K562 (cell line): ENCODE results near the gene SNX19. TPM values are rescaled to one million over a fixed set of nuclear protein-coding genes. Genes with fewer than 3 reads are reported as not detected.

ENCODE experiments used
- ATAC-seq: fragments of 200-7000 bp; cut with Tn5 transposase; 3 replicates; pipeline ENCODE4 v1.9.1; 2020; ENCODE audit warnings: moderate library complexity
- BruUV-seq: library from RNA; stranded (reverse); fragments of 400-500 nt; replicated peaks from 2 replicates; lab custom pipeline; 2021; lab: Mats Ljungman, UMichigan
- CTCF ChIA-PET: fragments of 300-600 bp; formaldehyde crosslinking; extraction: SDS; loops from one replicate; lab custom pipeline; 2021; ENCODE audit warnings: low intra/inter-chr PET ratio; lab: Yijun Ruan, JAX
- POLR2A ChIA-PET: fragments of 300-600, 350-650 bp; sonication (Branson Sonifier 250); formaldehyde crosslinking; extraction: SDS; loops from one replicate; lab custom pipeline; 2021; ENCODE audit warnings: antibody characterized with exemption, inconsistent platforms; lab: Yijun Ruan, JAX
- DNase-seq, 4 experiments: peaks; one replicate each; pipeline versions ENCODE4 v3.0.0 to v3.0.0-alpha.2; 2011 to 2018; ENCODE audit warnings: low spot score in 3 of 4, mixed read lengths in 3 of 4; ENCODE audit errors: extremely low read depth in 1 of 4
- FAIRE-seq: peaks from 2 replicates; lab custom pipeline; 2011; peaks lifted over from hg19 to GRCh38; lab: Jason Lieb, UNC
- H2AFZ ChIP-seq: 2 replicates; pipeline ENCODE4 v1.6.0; 2011; ENCODE audit warnings: low read depth, low read length, control low read depth, inconsistent platforms
- H3K27ac ChIP-seq: fragments of 200-600 bp; 3 replicates; pipeline ENCODE4 v1.8.0; 2011; ENCODE audit warnings: low read depth, mild to moderate bottlenecking, control low read depth, inconsistent platforms, low read length, moderate library complexity, mixed read lengths; ENCODE audit errors: extremely low read depth
- H3K27me3 ChIP-seq, 2 experiments: fragments of 300-600 bp in 1 of 2; 2 replicates in 1 of 2; 3 replicates in 1 of 2; pipeline versions ENCODE4 v1.6.0 to v1.8.0; 2011; ENCODE audit warnings: inconsistent platforms in 2 of 2, low read length in 2 of 2, mild to moderate bottlenecking in 1 of 2, mixed read lengths in 1 of 2, moderate library complexity in 1 of 2; ENCODE audit not compliant: control insufficient read depth in 2 of 2, insufficient read depth in 2 of 2
- H3K36me3 ChIP-seq: fragments of 300-600 bp; 3 replicates; pipeline ENCODE4 v1.8.0; 2011; ENCODE audit warnings: mild to moderate bottlenecking, low read length, inconsistent platforms; ENCODE audit not compliant: control insufficient read depth, insufficient read depth
- H3K4me1 ChIP-seq, 2 experiments: fragments of 200-600 bp in 1 of 2; replicated peaks in 1 of 2; 2 replicates in 1 of 2; 3 replicates in 1 of 2; pipeline versions ENCODE4 v1.5.1 to v1.8.0; 2011; ENCODE audit warnings: inconsistent platforms in 2 of 2, low read length in 2 of 2, mild to moderate bottlenecking in 1 of 2, mixed read lengths in 1 of 2, moderate library complexity in 1 of 2; ENCODE audit not compliant: control insufficient read depth in 2 of 2, insufficient read depth in 2 of 2
- H3K4me2 ChIP-seq: 2 replicates; pipeline ENCODE4 v1.6.1; 2011; ENCODE audit warnings: low read length, control low read depth, inconsistent platforms, mixed read lengths; ENCODE audit not compliant: insufficient read depth
- H3K4me3 ChIP-seq: fragments of 200-600 bp; sonication (generic), shearing (Covaris generic); 2 replicates; pipeline ENCODE4 v1.5.1; 2016; ENCODE audit warnings: control low read depth, inconsistent platforms
- H3K79me2 ChIP-seq: fragments of 200-600 bp; 3 replicates; pipeline ENCODE4 v1.8.0; 2011; ENCODE audit warnings: low read length, inconsistent platforms; ENCODE audit not compliant: control insufficient read depth, insufficient read depth
- H3K9ac ChIP-seq, 2 experiments: 2 replicates each; pipeline versions ENCODE4 v1.6.0 to v1.6.1; 2011; ENCODE audit warnings: low read depth in 2 of 2, low read length in 2 of 2, control low read depth in 1 of 2, inconsistent platforms in 1 of 2, mild to moderate bottlenecking in 1 of 2, mixed read lengths in 1 of 2; ENCODE audit not compliant: insufficient read depth in 1 of 2
- H3K9me1 ChIP-seq: one replicate; pipeline ENCODE4 v1.6.0; 2011; ENCODE audit warnings: inconsistent platforms, mild to moderate bottlenecking, low read length, moderate library complexity; ENCODE audit not compliant: control insufficient read depth, insufficient read depth
- H3K9me3 ChIP-seq: replicated peaks from 2 replicates; pipeline ENCODE4 v1.5.1; 2011; ENCODE audit warnings: low read depth, low read length, inconsistent platforms; ENCODE audit not compliant: control insufficient read depth, insufficient read depth
- H4K20me1 ChIP-seq: replicated peaks from 2 replicates; pipeline ENCODE4 v1.6.1; 2011; ENCODE audit warnings: low read length, inconsistent platforms, mixed read lengths; ENCODE audit not compliant: control insufficient read depth, insufficient read depth
- CAMTA2 ChIP-seq: fragments of 250-450 bp; sonication (Bioruptor Pico); conservative IDR thresholded peaks from 2 replicates; pipeline ENCODE4 v1.5.1; 2022
- CHAMP1 ChIP-seq: fragments of 450-650 bp; IDR thresholded peaks from 2 replicates; pipeline ENCODE4 v1.6.1; 2016; ENCODE audit warnings: mild to moderate bottlenecking
- NR2F6 ChIP-seq: fragments of 450-650 bp; formaldehyde crosslinking; IDR thresholded peaks from 2 replicates; pipeline ENCODE4 v1.4.0; 2020; ENCODE audit warnings: mild to moderate bottlenecking
- RB1 ChIP-seq: fragments of 450-650 bp; IDR thresholded peaks from 2 replicates; pipeline ENCODE4 v1.6.1; 2017; ENCODE audit warnings: low read depth, mild to moderate bottlenecking
- RBM22 ChIP-seq: fragments of 200-400 bp; formaldehyde crosslinking; IDR thresholded peaks from 2 replicates; pipeline ENCODE4 v1.6.1; 2018; ENCODE audit warnings: low read length, low read depth; ENCODE audit not compliant: poor library complexity, severe bottlenecking
- SIN3B ChIP-seq: fragments of 450-650 bp; IDR thresholded peaks from 2 replicates; pipeline ENCODE4 v1.6.1; 2017; ENCODE audit warnings: low read depth, mild to moderate bottlenecking, moderate library complexity
- WGBS: fragments of 100-300 bp; shearing (Covaris generic); methylation state at CpG from one replicate; pipeline ENCODE4 v1.1.6; 2016; ENCODE audit warnings: low coverage, mixed read lengths; ENCODE audit not compliant: insufficient coverage; ENCODE audit errors: missing lambda C conversion rate; 5-methylcytosine and 5-hydroxymethylcytosine counted together
- in situ Hi-C: fragments of 300-500 bp; cut with MboI; formaldehyde crosslinking; loops from 4 replicates; pipeline ENCODE4 v1.15.0; 2018; ENCODE audit warnings: inconsistent platforms, mixed read lengths
- intact Hi-C: fragments of 100-400 bp; cut with micrococcal nuclease; formaldehyde crosslinking; loops from 2 replicates; pipeline ENCODE4 v1.14.2; 2022
- polyA plus RNA-seq, 8 experiments: library from polyadenylated mRNA; depleted of rRNA in 4 of 8; stranded (reverse) in 5 of 8; unstranded in 3 of 8; fragments of >200 nt; fragmentation: Nextera tagmentation in 2 of 8; fragmentation: Illumina TruSeq in 1 of 8; extraction: Ambion mirVana in 2 of 8; extraction: Trizol in 1 of 8; gene quantifications; 2 replicates each; pipeline versions ENCODE4 v1.2.1 to v1.2.3, GENCODE V29; 2011 to 2014; ENCODE audit warnings: inconsistent platforms in 1 of 8, missing spikeins in 1 of 8
- total RNA-seq, 7 experiments: library from RNA; depleted of rRNA in 6 of 7; stranded (reverse); fragments of >200 nt in 6 of 7; fragmentation: Illumina TruSeq in 2 of 7; extraction: Trizol in 2 of 7; gene quantifications; 2 replicates each; pipeline versions ENCODE4 v1.2.1 to v1.2.3, GENCODE V29; 2011 to 2021; ENCODE audit warnings: low replicate concordance in 1 of 7
- TF ChIP-seq, protein P1 (sequence below): fragments of 200-800 bp; sonication (Bioruptor generic); IDR thresholded peaks from 2 replicates; pipeline ENCODE4 v1.6.1; 2017; ENCODE audit warnings: missing genetic modification characterization, missing compliant biosample characterization
- TF ChIP-seq, protein P2 (sequence below), 2 experiments: fragments of 450-650 bp; formaldehyde crosslinking in 1 of 2; IDR thresholded peaks; 2 replicates each; pipeline versions ENCODE4 v1.4.0 to v1.6.1; 2014 to 2020; ENCODE audit warnings: mild to moderate bottlenecking in 2 of 2, borderline replicate concordance in 1 of 2, low read depth in 1 of 2
- TF ChIP-seq, protein P3 (sequence below): sonication (generic); formaldehyde crosslinking; IDR thresholded peaks from 2 replicates; pipeline ENCODE4 v1.8.0; 2022; ENCODE audit warnings: missing genetic modification reagents, mild to moderate bottlenecking, borderline replicate concordance

SNX19 gene
- total and polyA plus RNA-seq, 9 of the 15 experiments (the other 6 are each of a cell fraction or from before 2014, with no cell fraction given), result 2.2 to 31.3 (median 19.6) TPM

GRCh38 chr11:130911306-130911705 lies 5.0 kb downstream of the SNX19 start:
- in situ Hi-C loops, result loop anchor here (25.0 kb wide), 1 partner anchor 751 kb away; no protein-coding TSS in a partner anchor
- intact Hi-C loops, result no loop called here
- ATAC-seq (no peak), DNase-seq (no peak), FAIRE-seq (no peak)
- ChIA-PET CTCF (no interaction called here), POLR2A (no interaction called here)
- Histone ChIP-seq H3K4me3 (no peak overlapping the region), H2AFZ (no peak overlapping the region), H3K9me3 (no peaks in the 10 kb centered on the region), H3K27me3 (no peaks in the 10 kb centered on the region), H3K9ac (no peak overlapping the region), H3K4me2 (no peak overlapping the region), H3K4me1 (peaks cover 9 to 18% of the 10 kb centered on the region in 2 experiments; a peak in 4 of 5 replicates), H3K27ac (no peak overlapping the region), H3K36me3 (peaks cover 82% of the 10 kb centered on the region), H3K79me2 (peaks cover 32% of the 10 kb centered on the region), H3K9me1 (peaks cover 6% of the 10 kb centered on the region), H4K20me1 (no peaks in the 10 kb centered on the region)
- 95% methylated on average over 11 of the region's 11 CpGs for WGBS
- BruUV-seq, result no TSS peak
- TF ChIP-seq CAMTA2 (CRISPR knock-in tag) (no peak), RBM22 (no peak), RB1 (no peak), CHAMP1 (no peak), NR2F6 (CRISPR knock-in tag) (no peak), SIN3B (no peak)
- TF ChIP-seq, protein P1, sequence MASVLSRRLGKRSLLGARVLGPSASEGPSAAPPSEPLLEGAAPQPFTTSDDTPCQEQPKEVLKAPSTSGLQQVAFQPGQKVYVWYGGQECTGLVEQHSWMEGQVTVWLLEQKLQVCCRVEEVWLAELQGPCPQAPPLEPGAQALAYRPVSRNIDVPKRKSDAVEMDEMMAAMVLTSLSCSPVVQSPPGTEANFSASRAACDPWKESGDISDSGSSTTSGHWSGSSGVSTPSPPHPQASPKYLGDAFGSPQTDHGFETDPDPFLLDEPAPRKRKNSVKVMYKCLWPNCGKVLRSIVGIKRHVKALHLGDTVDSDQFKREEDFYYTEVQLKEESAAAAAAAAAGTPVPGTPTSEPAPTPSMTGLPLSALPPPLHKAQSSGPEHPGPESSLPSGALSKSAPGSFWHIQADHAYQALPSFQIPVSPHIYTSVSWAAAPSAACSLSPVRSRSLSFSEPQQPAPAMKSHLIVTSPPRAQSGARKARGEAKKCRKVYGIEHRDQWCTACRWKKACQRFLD, result no peak
- TF ChIP-seq, protein P2, sequence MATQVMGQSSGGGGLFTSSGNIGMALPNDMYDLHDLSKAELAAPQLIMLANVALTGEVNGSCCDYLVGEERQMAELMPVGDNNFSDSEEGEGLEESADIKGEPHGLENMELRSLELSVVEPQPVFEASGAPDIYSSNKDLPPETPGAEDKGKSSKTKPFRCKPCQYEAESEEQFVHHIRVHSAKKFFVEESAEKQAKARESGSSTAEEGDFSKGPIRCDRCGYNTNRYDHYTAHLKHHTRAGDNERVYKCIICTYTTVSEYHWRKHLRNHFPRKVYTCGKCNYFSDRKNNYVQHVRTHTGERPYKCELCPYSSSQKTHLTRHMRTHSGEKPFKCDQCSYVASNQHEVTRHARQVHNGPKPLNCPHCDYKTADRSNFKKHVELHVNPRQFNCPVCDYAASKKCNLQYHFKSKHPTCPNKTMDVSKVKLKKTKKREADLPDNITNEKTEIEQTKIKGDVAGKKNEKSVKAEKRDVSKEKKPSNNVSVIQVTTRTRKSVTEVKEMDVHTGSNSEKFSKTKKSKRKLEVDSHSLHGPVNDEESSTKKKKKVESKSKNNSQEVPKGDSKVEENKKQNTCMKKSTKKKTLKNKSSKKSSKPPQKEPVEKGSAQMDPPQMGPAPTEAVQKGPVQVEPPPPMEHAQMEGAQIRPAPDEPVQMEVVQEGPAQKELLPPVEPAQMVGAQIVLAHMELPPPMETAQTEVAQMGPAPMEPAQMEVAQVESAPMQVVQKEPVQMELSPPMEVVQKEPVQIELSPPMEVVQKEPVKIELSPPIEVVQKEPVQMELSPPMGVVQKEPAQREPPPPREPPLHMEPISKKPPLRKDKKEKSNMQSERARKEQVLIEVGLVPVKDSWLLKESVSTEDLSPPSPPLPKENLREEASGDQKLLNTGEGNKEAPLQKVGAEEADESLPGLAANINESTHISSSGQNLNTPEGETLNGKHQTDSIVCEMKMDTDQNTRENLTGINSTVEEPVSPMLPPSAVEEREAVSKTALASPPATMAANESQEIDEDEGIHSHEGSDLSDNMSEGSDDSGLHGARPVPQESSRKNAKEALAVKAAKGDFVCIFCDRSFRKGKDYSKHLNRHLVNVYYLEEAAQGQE (IDR thresholded peaks at IDR 0.05; ENCODE audit: borderline replicate concordance), result no peak
- TF ChIP-seq, protein P2 (CRISPR knock-in tag; IDR thresholded peaks at IDR 0.05; ENCODE audit: low read depth), result no peak
- TF ChIP-seq, protein P3, sequence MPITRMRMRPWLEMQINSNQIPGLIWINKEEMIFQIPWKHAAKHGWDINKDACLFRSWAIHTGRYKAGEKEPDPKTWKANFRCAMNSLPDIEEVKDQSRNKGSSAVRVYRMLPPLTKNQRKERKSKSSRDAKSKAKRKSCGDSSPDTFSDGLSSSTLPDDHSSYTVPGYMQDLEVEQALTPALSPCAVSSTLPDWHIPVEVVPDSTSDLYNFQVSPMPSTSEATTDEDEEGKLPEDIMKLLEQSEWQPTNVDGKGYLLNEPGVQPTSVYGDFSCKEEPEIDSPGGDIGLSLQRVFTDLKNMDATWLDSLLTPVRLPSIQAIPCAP (CRISPR knock-in tag), result no peak
